ENCODE data around the gene GLIPR1. TPM values are rescaled to one million over a fixed set of nuclear protein-coding genes. Genes with fewer than 3 reads are reported as not detected.
"Not testable (repeated sequence)": the region's sequence is repeated elsewhere in the genome, so short reads cannot be mapped to it uniquely, and the experiment has no call there.

Gene GLIPR1
- total and polyA plus RNA-seq, 2 donors (not counting 3 experiments of a cell fraction or from before 2014, with no cell fraction given), result 98.8 to 108 TPM

- DNase-seq (ENCODE audit: low read depth, low spot score) (no peak), FAIRE-seq (no peak)
- Histone ChIP-seq H3K9me1 (replicated peaks; ENCODE audit: control insufficient read depth, extremely low read depth, insufficient read depth, low read length) (no peaks in the 10 kb centered on the region), H2AFZ (ENCODE audit: low read depth, low read length) (no peak overlapping the region), H3K36me3 (ENCODE audit: control insufficient read depth in 2 of 2, extremely low read depth in 1 of 2, insufficient read depth in 2 of 2, low read length in 2 of 2) (no peaks in the 10 kb centered on the region), H3K27ac (ENCODE audit: insufficient read depth, low read depth, low read length) (no peak overlapping the region), H3K4me3 (replicated peaks in 1 of 3; ENCODE audit: insufficient read depth in 1 of 3, low read depth in 1 of 3, low read length in 3 of 3) (no peak overlapping the region), H4K20me1 (replicated peaks; ENCODE audit: control insufficient read depth, extremely low read depth, insufficient read depth, low read length) (no peaks in the 10 kb centered on the region), H3K27me3 (ENCODE audit: control insufficient read depth in 2 of 2, insufficient read depth in 2 of 2, low read length in 2 of 2) (no peaks in the 10 kb centered on the region), H3K9ac (replicated peaks; ENCODE audit: extremely low read depth, insufficient read depth, low read length) (no peak overlapping the region), H3K79me2 (ENCODE audit: control insufficient read depth, insufficient read depth, low read length) (no peaks in the 10 kb centered on the region), H3K4me1 (ENCODE audit: control insufficient read depth, extremely low read depth, insufficient read depth, low read length) (no peaks in the 10 kb centered on the region), H3K9me3 (replicated peaks; ENCODE audit: control insufficient read depth, insufficient read depth, low read length) (no peaks in the 10 kb centered on the region), H3K4me2 (ENCODE audit: insufficient read depth, low read length) (no peak overlapping the region)
- BruUV-seq (replicated peaks), result no TSS peak
- ChIA-PET CTCF (no interaction called here), POLR2A (no interaction called here)
- dilution Hi-C loops (cut with MboI; ENCODE audit: extremely low pct_ligation_motif_present, low sequenced_read_pairs) (no loop called here), intact Hi-C loops (cut with micrococcal nuclease) (no loop called here)
- TF ChIP-seq MAX (IDR thresholded peaks at IDR 0.05; ENCODE audit: insufficient read depth, insufficient read length), result no peak
- no peak for TF ChIP-seq GATA2 (IDR thresholded peaks at IDR 0.05; ENCODE audit: insufficient read depth, insufficient read length, low read depth, low read length)
- no peak for TF ChIP-seq MYC (IDR thresholded peaks at IDR 0.05; ENCODE audit: low read depth, low read length)
- no peak for TF ChIP-seq FOS (IDR thresholded peaks at IDR 0.05; ENCODE audit: borderline replicate concordance, insufficient read depth, low read length)
- TF ChIP-seq JUN (IDR thresholded peaks at IDR 0.05; ENCODE audit: borderline replicate concordance, insufficient read depth, insufficient read length, low read depth), result no peak
- TF ChIP-seq EZH2 (IDR thresholded peaks at IDR 0.05; ENCODE audit: borderline replicate concordance, low read depth, low read length, severe bottlenecking), result no peak
- TF ChIP-seq CTCF (IDR thresholded peaks at IDR 0.05; ENCODE audit: extremely low read depth in 1 of 2, insufficient read depth in 1 of 2, low read depth in 1 of 2, low read length in 2 of 2), result no peak
- TF ChIP-seq POLR2AphosphoS5 (IDR thresholded peaks at IDR 0.05; ENCODE audit: insufficient read depth, low read depth, low read length), result no peak
- TF ChIP-seq POLR2A (IDR thresholded peaks at IDR 0.05; ENCODE audit: low read depth, low read length), result no peak
Observed at GRCh38 chr12:75439930-75440329, 40.6 kb upstream of the GLIPR1 start.

- FAIRE-seq; H3K79me2 ChIP-seq (ENCODE audit: control insufficient read depth, insufficient read depth, low read length); DNase-seq (ENCODE audit: low read depth, low spot score); H3K27me3 ChIP-seq (ENCODE audit: control insufficient read depth in 2 of 2, insufficient read depth in 2 of 2, low read length in 2 of 2); H2AFZ ChIP-seq (ENCODE audit: low read depth, low read length); H3K9me3 ChIP-seq (replicated peaks; ENCODE audit: control insufficient read depth, insufficient read depth, low read length); H3K4me3 ChIP-seq (replicated peaks in 1 of 3; ENCODE audit: insufficient read depth in 1 of 3, low read depth in 1 of 3, low read length in 3 of 3); H3K36me3 ChIP-seq (ENCODE audit: control insufficient read depth in 2 of 2, extremely low read depth in 1 of 2, insufficient read depth in 2 of 2, low read length in 2 of 2); H3K4me1 ChIP-seq (ENCODE audit: control insufficient read depth, extremely low read depth, insufficient read depth, low read length); H3K27ac ChIP-seq (ENCODE audit: insufficient read depth, low read depth, low read length); dilution Hi-C loops (cut with MboI; ENCODE audit: extremely low pct_ligation_motif_present, low sequenced_read_pairs); H3K9me1 ChIP-seq (replicated peaks; ENCODE audit: control insufficient read depth, extremely low read depth, insufficient read depth, low read length); POLR2A ChIA-PET; BruUV-seq (replicated peaks); intact Hi-C loops (cut with micrococcal nuclease); H3K4me2 ChIP-seq (ENCODE audit: insufficient read depth, low read length); H3K9ac ChIP-seq (replicated peaks; ENCODE audit: extremely low read depth, insufficient read depth, low read length); H4K20me1 ChIP-seq (replicated peaks; ENCODE audit: control insufficient read depth, extremely low read depth, insufficient read depth, low read length): not testable (repeated sequence)
- CTCF ChIA-PET, result interaction anchor here (1.2 kb wide), 1 partner anchor 12 kb away, joined by 3 read pairs; no protein-coding TSS in a partner anchor
Observed at GRCh38 chr12:75441687-75442449, 38.7 kb upstream of the GLIPR1 start.
